H1 (cell line): Measurements from ENCODE around the gene RDH11. TPM values are rescaled to one million over a fixed set of nuclear protein-coding genes. Genes with fewer than 3 reads are reported as not detected.

ENCODE experiments used
- CTCF ChIA-PET: fragments of 300-600 bp; sonication (Branson Sonifier 250); formaldehyde crosslinking; loops from one replicate; lab custom pipeline; 2021; ENCODE audit not compliant: partially characterized antibody; lab: Charles Lee
- POLR2A ChIA-PET: fragments of 300-600 bp; sonication (Branson Sonifier 250); formaldehyde crosslinking; loops from one replicate; lab custom pipeline; 2021; ENCODE audit warnings: inconsistent platforms; ENCODE audit not compliant: partially characterized antibody; lab: Charles Lee
- DNase-seq, 2 experiments: peaks; one replicate each; pipeline versions ENCODE4 v3.0.0 to v3.0.0-alpha.2; 2010 to 2022; ENCODE audit warnings: low spot score in 2 of 2, low read depth in 1 of 2, mixed read lengths in 1 of 2
- FAIRE-seq: peaks from 2 replicates; lab custom pipeline; 2011; peaks lifted over from hg19 to GRCh38; lab: Jason Lieb, UNC
- H2AFZ ChIP-seq: 2 replicates; pipeline ENCODE4 v1.8.1; 2012; ENCODE audit warnings: low read length, inconsistent platforms
- H2AK5ac ChIP-seq: 2 replicates; pipeline ENCODE4 v1.6.1; 2013; ENCODE audit warnings: low read depth, low read length
- H2BK120ac ChIP-seq: replicated peaks from 2 replicates; pipeline ENCODE3; 2013; ENCODE audit warnings: low read depth, low read length, inconsistent platforms
- H2BK12ac ChIP-seq: 2 replicates; pipeline ENCODE4 v1.6.1; 2013; ENCODE audit warnings: low read depth, low read length
- H2BK15ac ChIP-seq: 2 replicates; pipeline ENCODE4 v1.6.1; 2013; ENCODE audit warnings: low read length
- H2BK20ac ChIP-seq: 2 replicates; pipeline ENCODE4 v1.6.1; 2013; ENCODE audit warnings: low read length
- H2BK5ac ChIP-seq: 2 replicates; pipeline ENCODE4 v1.6.1; 2013; ENCODE audit warnings: low read depth, low read length
- H3K14ac ChIP-seq: 2 replicates; pipeline ENCODE4 v1.6.1; 2013; ENCODE audit warnings: inconsistent platforms; ENCODE audit not compliant: insufficient read length
- H3K18ac ChIP-seq: 2 replicates; pipeline ENCODE4 v1.6.1; 2013; ENCODE audit warnings: low read length; ENCODE audit errors: extremely low read depth
- H3K23ac ChIP-seq: 2 replicates; pipeline ENCODE4 v1.6.1; 2013; ENCODE audit warnings: inconsistent platforms; ENCODE audit not compliant: insufficient read length
- H3K23me2 ChIP-seq: 2 replicates; pipeline ENCODE4 v1.6.1; 2013; ENCODE audit warnings: low read depth, low read length
- H3K27ac ChIP-seq: 2 replicates; pipeline ENCODE4 v1.6.1; 2011; ENCODE audit warnings: low read depth, low read length, inconsistent platforms
- H3K27me3 ChIP-seq, 4 experiments: replicated peaks in 1 of 4; 1 replicate in 1 of 4; 2 replicates in 3 of 4; pipeline versions ENCODE4 v1.6.1 to v1.8.1; 2011 to 2013; ENCODE audit warnings: low read length in 3 of 4, mild to moderate bottlenecking in 3 of 4, inconsistent platforms in 2 of 4, mixed read lengths in 2 of 4, moderate library complexity in 1 of 4; ENCODE audit not compliant: control insufficient read depth in 3 of 4, insufficient read depth in 3 of 4; ENCODE audit errors: extremely low read depth in 1 of 4
- H3K36me3 ChIP-seq, 4 experiments: 2 replicates each; pipeline versions ENCODE4 v1.6.1 to v1.8.1; 2011 to 2013; ENCODE audit warnings: mild to moderate bottlenecking in 4 of 4, low read length in 3 of 4, moderate library complexity in 2 of 4, control low read depth in 1 of 4, inconsistent platforms in 1 of 4; ENCODE audit not compliant: insufficient read depth in 4 of 4, control insufficient read depth in 2 of 4
- H3K4ac ChIP-seq: replicated peaks from 2 replicates; pipeline ENCODE3; 2013; ENCODE audit warnings: low read length, low read depth, mixed read lengths, inconsistent platforms; ENCODE audit not compliant: insufficient read length
- H3K4me1 ChIP-seq, 4 experiments: replicated peaks in 1 of 4; 1 replicate in 1 of 4; 2 replicates in 3 of 4; pipeline versions ENCODE4 v1.6.1 to v1.8.1; 2011 to 2013; ENCODE audit warnings: low read length in 3 of 4, inconsistent platforms in 2 of 4, mixed read lengths in 1 of 4; ENCODE audit not compliant: insufficient read depth in 4 of 4, control insufficient read depth in 3 of 4
- H3K4me2 ChIP-seq, 2 experiments: 2 replicates each; pipeline versions ENCODE4 v1.6.1 to v1.8.1; 2011 to 2013; ENCODE audit warnings: low read depth in 2 of 2, low read length in 2 of 2, control low read depth in 1 of 2, inconsistent platforms in 1 of 2, mild to moderate bottlenecking in 1 of 2; ENCODE audit not compliant: insufficient read depth in 1 of 2
- H3K4me3 ChIP-seq, 4 experiments: fragments of 200-600, 300-600 bp in 1 of 4; sonication (generic), shearing (Covaris generic), sonication (Bioruptor Twin) in 1 of 4; 2 replicates each; pipeline versions ENCODE4 v1.5.1 to v1.8.1; 2011 to 2016; ENCODE audit warnings: low read length in 4 of 4, low read depth in 3 of 4, control low read depth in 2 of 4, inconsistent platforms in 2 of 4, mild to moderate bottlenecking in 2 of 4, mixed read lengths in 1 of 4, moderate library complexity in 1 of 4; ENCODE audit not compliant: insufficient read depth in 2 of 4; ENCODE audit errors: extremely low read depth in 1 of 4
- H3K56ac ChIP-seq: replicated peaks from 2 replicates; pipeline ENCODE3; 2013; ENCODE audit warnings: low read depth, mild to moderate bottlenecking, mixed read lengths, low read length, inconsistent platforms; ENCODE audit not compliant: insufficient read length
- H3K79me1 ChIP-seq: 2 replicates; pipeline ENCODE4 v1.6.1; 2013; ENCODE audit warnings: low read depth, low read length, control low read depth
- H3K79me2 ChIP-seq, 2 experiments: 2 replicates each; pipeline versions ENCODE4 v1.6.1 to v1.8.1; 2012 to 2013; ENCODE audit warnings: low read length in 2 of 2, mild to moderate bottlenecking in 2 of 2, inconsistent platforms in 1 of 2; ENCODE audit not compliant: insufficient read depth in 2 of 2, control insufficient read depth in 1 of 2
- H3K9ac ChIP-seq, 4 experiments: replicated peaks in 1 of 4; 1 replicate in 1 of 4; 2 replicates in 3 of 4; pipeline versions ENCODE4 v1.6.1 to v1.8.1; 2011 to 2013; ENCODE audit warnings: low read depth in 3 of 4, low read length in 3 of 4, control low read depth in 2 of 4, mild to moderate bottlenecking in 2 of 4, moderate library complexity in 2 of 4, inconsistent platforms in 1 of 4; ENCODE audit errors: extremely low read depth in 1 of 4
- H3K9me3 ChIP-seq, 2 experiments: 2 replicates each; pipeline versions ENCODE4 v1.6.1 to v1.8.1; 2012 to 2013; ENCODE audit warnings: mild to moderate bottlenecking in 2 of 2, moderate library complexity in 2 of 2, control low read depth in 1 of 2, inconsistent platforms in 1 of 2, low read depth in 1 of 2, low read length in 1 of 2, mixed read lengths in 1 of 2; ENCODE audit not compliant: insufficient read depth in 2 of 2
- H4K20me1 ChIP-seq, 2 experiments: replicated peaks in 1 of 2; 2 replicates each; pipeline versions ENCODE3 to v1.8.1; 2011 to 2013; ENCODE audit warnings: inconsistent platforms in 2 of 2, low read length in 2 of 2, mild to moderate bottlenecking in 1 of 2; ENCODE audit not compliant: insufficient read depth in 2 of 2, control insufficient read depth in 1 of 2
- H4K5ac ChIP-seq: 2 replicates; pipeline ENCODE4 v1.6.1; 2013; ENCODE audit warnings: low read length, low read depth, mixed read lengths, inconsistent platforms; ENCODE audit not compliant: insufficient read length
- H4K8ac ChIP-seq: 2 replicates; pipeline ENCODE4 v1.8.0; 2013; ENCODE audit warnings: mild to moderate bottlenecking, moderate library complexity, low read length, inconsistent platforms; ENCODE audit not compliant: insufficient read depth; ENCODE audit errors: extremely low read depth
- H4K91ac ChIP-seq: replicated peaks from 2 replicates; pipeline ENCODE3; 2013; ENCODE audit warnings: low read length, mixed read lengths, inconsistent platforms; ENCODE audit not compliant: insufficient read length
- ATF3 ChIP-seq: IDR thresholded peaks from 2 replicates; pipeline ENCODE4 v1.6.1; 2011; ENCODE audit warnings: low read depth, mild to moderate bottlenecking, low read length; ENCODE audit not compliant: insufficient read depth
- BRCA1 ChIP-seq: IDR thresholded peaks from 2 replicates; pipeline ENCODE4 v1.6.1; 2012; ENCODE audit warnings: low read depth, low read length, improper control_type of control experiment
- CEBPB ChIP-seq: IDR thresholded peaks from 2 replicates; pipeline ENCODE4 v1.6.1; 2012; ENCODE audit warnings: low read depth, low read length
- CREB1 ChIP-seq: IDR thresholded peaks from 2 replicates; pipeline ENCODE4 v1.6.1; 2012; ENCODE audit warnings: inconsistent platforms
- FOSL1 ChIP-seq: IDR thresholded peaks from 2 replicates; pipeline ENCODE4 v1.6.1; 2011; ENCODE audit warnings: mild to moderate bottlenecking, low read depth, low read length, moderate library complexity; ENCODE audit not compliant: insufficient read depth
- GABPA ChIP-seq: IDR thresholded peaks from 2 replicates; pipeline ENCODE4 v1.6.1; 2011; ENCODE audit warnings: mild to moderate bottlenecking, low read length, moderate library complexity, borderline replicate concordance; ENCODE audit not compliant: insufficient read depth
- MAFK ChIP-seq: IDR thresholded peaks from 2 replicates; pipeline ENCODE4 v1.6.1; 2012; ENCODE audit warnings: low read depth, mild to moderate bottlenecking, improper control_type of control experiment, low read length
- NANOG ChIP-seq: IDR thresholded peaks from 2 replicates; pipeline ENCODE4 v1.6.1; 2011; ENCODE audit warnings: low read length, low read depth, mild to moderate bottlenecking, inconsistent platforms; ENCODE audit not compliant: insufficient read depth, poor library complexity, severe bottlenecking
- NRF1 ChIP-seq: IDR thresholded peaks from 2 replicates; pipeline ENCODE4 v1.6.1; 2011; ENCODE audit warnings: mild to moderate bottlenecking, low read depth, low read length, improper control_type of control experiment
- POLR2A ChIP-seq, 2 experiments: IDR thresholded peaks; 1 replicate in 1 of 2; 2 replicates in 1 of 2; pipeline ENCODE4 v1.6.1; 2011; ENCODE audit warnings: low read depth in 2 of 2, low read length in 2 of 2, mild to moderate bottlenecking in 2 of 2; ENCODE audit errors: control extremely low read depth in 1 of 2
- RAD21 ChIP-seq, 2 experiments: IDR thresholded peaks in 1 of 2; conservative IDR thresholded peaks in 1 of 2; 2 replicates each; pipeline ENCODE4 v1.6.1; 2011; ENCODE audit warnings: low read depth in 2 of 2, low read length in 2 of 2, improper control_type of control experiment in 1 of 2, inconsistent platforms in 1 of 2, mild to moderate bottlenecking in 1 of 2, moderate library complexity in 1 of 2
- SIN3A ChIP-seq, 2 experiments: IDR thresholded peaks in 1 of 2; conservative IDR thresholded peaks in 1 of 2; 2 replicates each; pipeline ENCODE4 v1.6.1; 2011 to 2012; ENCODE audit warnings: low read length in 2 of 2, improper control_type of control experiment in 1 of 2, low read depth in 1 of 2, mild to moderate bottlenecking in 1 of 2
- SIX5 ChIP-seq: IDR thresholded peaks from 2 replicates; pipeline ENCODE4 v1.6.1; 2011; ENCODE audit warnings: mild to moderate bottlenecking, low read depth, low read length
- SP4 ChIP-seq: IDR thresholded peaks from 2 replicates; pipeline ENCODE4 v1.6.1; 2012; ENCODE audit warnings: low read length, inconsistent platforms
- WGBS, 2 experiments: shearing (Covaris generic) in 1 of 2; methylation state at CpG; one replicate each; pipeline versions ENCODE4 v1.1.6 to v1.1.7; 2013 to 2015; ENCODE audit warnings: low lambda C conversion rate in 2 of 2, mixed read lengths in 2 of 2, inconsistent platforms in 1 of 2, low coverage in 1 of 2, missing lambda C conversion rate in 1 of 2; ENCODE audit not compliant: insufficient replicate concordance in 2 of 2, insufficient coverage in 1 of 2, insufficient read length in 1 of 2; ENCODE audit errors: extremely low coverage in 1 of 2, missing lambda C conversion rate in 1 of 2; 5-methylcytosine and 5-hydroxymethylcytosine counted together
- polyA plus RNA-seq, 7 experiments: library from polyadenylated mRNA; depleted of rRNA in 3 of 7; stranded (reverse) in 5 of 7; unstranded in 2 of 7; fragments of >200 nt in 5 of 7; fragments of 200-250 nt in 2 of 7; gene quantifications; 1 replicate in 5 of 7; 2 replicates in 1 of 7; 4 replicates in 1 of 7; pipeline versions ENCODE4 v1.2.1 to v1.2.3, GENCODE V29; 2011 to 2013; ENCODE audit warnings: missing spikeins in 2 of 7, mixed read lengths in 2 of 7
- total RNA-seq: library from RNA; stranded (reverse); fragmentation: NEBNext Ultra II Directional; extraction: Animal tissue kit (Norgen Biotek cat#: 25700); gene quantifications from 2 replicates; pipeline ENCODE4 v1.2.1, GENCODE V29; 2021

Gene RDH11
- total and polyA plus RNA-seq, 2 of the 8 experiments (the other 6 are each of a cell fraction or from before 2014, with no cell fraction given), result 104 to 117 TPM

- Histone ChIP-seq H3K23me2 (no peaks in the 10 kb centered on the region), H3K18ac (no peak overlapping the region), H2AK5ac (no peak overlapping the region), H2BK120ac (no peak overlapping the region), H4K20me1 (peaks cover 0 to under 1% of the 10 kb centered on the region in 2 experiments), H3K9ac (no peak overlapping the region), H3K27ac (no peak overlapping the region), H3K9me3 (no peaks in the 10 kb centered on the region), H3K56ac (no peak overlapping the region), H3K14ac (no peak overlapping the region), H3K27me3 (no peaks in the 10 kb centered on the region), H3K4me3 (no peak overlapping the region), H4K8ac (no peak overlapping the region), H2BK15ac (no peak overlapping the region), H3K79me1 (no peaks in the 10 kb centered on the region), H2BK20ac (no peak overlapping the region), H2BK5ac (no peak overlapping the region), H3K4me1 (no peaks in the 10 kb centered on the region), H4K5ac (no peak overlapping the region), H2BK12ac (no peak overlapping the region), H3K79me2 (no peaks in the 10 kb centered on the region), H2AFZ (no peak overlapping the region), H3K23ac (no peak overlapping the region), H3K4me2 (no peak overlapping the region), H4K91ac (no peak overlapping the region), H3K4ac (no peak overlapping the region), H3K36me3 (peaks cover 2 to 27% (median 19%) of the 10 kb centered on the region in 4 experiments)
- ChIA-PET POLR2A (interaction anchor here (0.8 to 2.1 kb wide), 3 partner anchors 9 to 24 kb away, joined by 3 to 5 read pairs (median 3); partner anchors contain the start of gene ARG2), CTCF (interaction anchor here (0.6 to 3.5 kb wide), 13 partner anchors 10 to 73 kb away, joined by 3 to 9 read pairs (median 4); partner anchors contain the start of gene PIGH)
- DNase-seq (no peak), FAIRE-seq (no peak)
- WGBS, 2 experiments, result no CpG with 5 or more reads among the region's 1 CpG
- no peak for TF ChIP-seq NRF1
- no peak for TF ChIP-seq BRCA1
- no peak for TF ChIP-seq MAFK
- TF ChIP-seq FOSL1, result no peak
- no peak for TF ChIP-seq CREB1
- TF ChIP-seq GABPA, result no peak
- no peak for TF ChIP-seq SIN3A (conservative IDR thresholded peaks at IDR 0.05 in 1 of 2, IDR thresholded peaks at IDR 0.05 in 1 of 2; ENCODE audit: low read depth in 1 of 2, low read length in 2 of 2)
- no peak for TF ChIP-seq CEBPB
- no peak for TF ChIP-seq POLR2A (IDR thresholded peaks at IDR 0.05; ENCODE audit: control extremely low read depth in 1 of 2, low read depth in 2 of 2, low read length in 2 of 2)
- no peak for TF ChIP-seq SP4
- no peak for TF ChIP-seq SIX5
- no peak for TF ChIP-seq NANOG
- no peak for TF ChIP-seq ATF3
- no peak for TF ChIP-seq RAD21 (IDR thresholded peaks at IDR 0.05 in 1 of 2, conservative IDR thresholded peaks at IDR 0.05 in 1 of 2; ENCODE audit: low read depth in 2 of 2, low read length in 2 of 2)
Measured at GRCh38 chr14:67643713-67644112, 51.9 kb downstream of the RDH11 start.
